Neuronal stem cell (in vitro differentiated cells): Measurements from ENCODE around the gene ZNRF1.
A peak's percentile ranks its signal among the peaks of the same experiment; 100 is the strongest.

Source experiments
- DNase-seq: peaks from one replicate; pipeline ENCODE4 v3.0.0-alpha.2; 2013; ENCODE audit warnings: low spot score
- H2AFZ ChIP-seq: one replicate; pipeline ENCODE4 v1.6.1; 2013; ENCODE audit warnings: mild to moderate bottlenecking, low read length, inconsistent platforms
- H2AK5ac ChIP-seq: 2 replicates; pipeline ENCODE4 v1.6.1; 2013; ENCODE audit warnings: low read depth, mild to moderate bottlenecking, inconsistent platforms, low read length, moderate library complexity, mixed read lengths
- H2BK120ac ChIP-seq: 2 replicates; pipeline ENCODE4 v1.6.1; 2013; ENCODE audit warnings: low read depth, mild to moderate bottlenecking, inconsistent platforms, low read length, moderate library complexity, mixed read lengths
- H2BK12ac ChIP-seq: one replicate; pipeline ENCODE4 v1.6.1; 2013; ENCODE audit warnings: low read length, inconsistent platforms
- H2BK15ac ChIP-seq: 2 replicates; pipeline ENCODE4 v1.6.1; 2013; ENCODE audit warnings: mild to moderate bottlenecking, low read length, inconsistent platforms, mixed read lengths
- H2BK5ac ChIP-seq: one replicate; pipeline ENCODE4 v1.6.1; 2013; ENCODE audit warnings: inconsistent platforms, mild to moderate bottlenecking, low read length, moderate library complexity
- H3K14ac ChIP-seq: one replicate; pipeline ENCODE4 v1.6.1; 2013; ENCODE audit warnings: low read length, inconsistent platforms
- H3K18ac ChIP-seq: 2 replicates; pipeline ENCODE4 v1.6.1; 2013; ENCODE audit warnings: low read length, inconsistent platforms
- H3K23ac ChIP-seq: 2 replicates; pipeline ENCODE4 v1.6.1; 2013; ENCODE audit warnings: low read depth, mild to moderate bottlenecking, mixed read lengths, low read length, inconsistent platforms; ENCODE audit not compliant: poor library complexity
- H3K27ac ChIP-seq: replicated peaks from 3 replicates; pipeline ENCODE4 v1.5.1; 2013; ENCODE audit warnings: low read length, inconsistent platforms
- H3K27me3 ChIP-seq, 3 experiments: 2 replicates each; pipeline ENCODE4 v1.6.1; 2013; ENCODE audit warnings: low read length in 3 of 3, mild to moderate bottlenecking in 2 of 3, inconsistent platforms in 1 of 3, low read depth in 1 of 3, mixed read lengths in 1 of 3, moderate library complexity in 1 of 3; ENCODE audit not compliant: control insufficient read depth in 3 of 3, insufficient read depth in 3 of 3
- H3K36me3 ChIP-seq, 2 donors: replicated peaks in 1 of 2; 2 replicates each; pipeline ENCODE4 v1.6.1; 2013; ENCODE audit warnings: low read length in 2 of 2; ENCODE audit not compliant: control insufficient read depth in 2 of 2, insufficient read depth in 2 of 2
- H3K4ac ChIP-seq: 2 replicates; pipeline ENCODE4 v1.6.1; 2013; ENCODE audit warnings: inconsistent platforms, mild to moderate bottlenecking, low read length, moderate library complexity
- H3K4me1 ChIP-seq, 2 donors: 1 replicate in 1 of 2; 2 replicates in 1 of 2; pipeline ENCODE4 v1.6.1; 2013; ENCODE audit warnings: low read length in 2 of 2, low read depth in 1 of 2; ENCODE audit not compliant: control insufficient read depth in 2 of 2, insufficient read depth in 1 of 2
- H3K4me2 ChIP-seq: one replicate; pipeline ENCODE4 v1.6.1; 2013; ENCODE audit warnings: mild to moderate bottlenecking, low read length, inconsistent platforms; ENCODE audit not compliant: insufficient read depth, poor library complexity, severe bottlenecking
- H3K4me3 ChIP-seq, 2 donors: 2 replicates each; pipeline ENCODE4 v1.5.1; 2013; ENCODE audit warnings: low read length in 2 of 2, mild to moderate bottlenecking in 2 of 2, inconsistent platforms in 1 of 2, moderate library complexity in 1 of 2
- H3K79me1 ChIP-seq: one replicate; pipeline ENCODE4 v1.6.1; 2013; ENCODE audit warnings: low read depth, mild to moderate bottlenecking, inconsistent platforms, low read length, moderate library complexity
- H3K9ac ChIP-seq: one replicate; pipeline ENCODE4 v1.6.1; 2013; ENCODE audit warnings: mild to moderate bottlenecking, low read depth, low read length, inconsistent platforms; ENCODE audit not compliant: poor library complexity
- H3K9me3 ChIP-seq, 2 donors: replicated peaks in 1 of 2; 2 replicates each; pipeline versions ENCODE3 to v1.6.1; 2013; ENCODE audit warnings: low read length in 2 of 2, mild to moderate bottlenecking in 2 of 2, inconsistent platforms in 1 of 2, low read depth in 1 of 2, mixed read lengths in 1 of 2, moderate library complexity in 1 of 2; ENCODE audit not compliant: control insufficient read depth in 2 of 2, insufficient read depth in 1 of 2
- H4K8ac ChIP-seq: one replicate; pipeline ENCODE4 v1.6.1; 2013; ENCODE audit warnings: low read depth, mild to moderate bottlenecking, inconsistent platforms, low read length, moderate library complexity
- H4K91ac ChIP-seq: one replicate; pipeline ENCODE4 v1.6.1; 2013; ENCODE audit warnings: low read length, low read depth, mild to moderate bottlenecking, inconsistent platforms; ENCODE audit not compliant: poor library complexity
- WGBS, 2 donors: extraction: QIAGEN DNeasy Blood & Tissue Kit; methylation state at CpG; one replicate each; pipeline ENCODE4 v1.1.7; 2013; ENCODE audit warnings: missing lambda C conversion rate in 2 of 2, mixed read lengths in 1 of 2; ENCODE audit not compliant: insufficient read length in 2 of 2, insufficient replicate concordance in 1 of 2; ENCODE audit errors: extremely low coverage in 2 of 2; 5-methylcytosine and 5-hydroxymethylcytosine counted together

ZNRF1 gene

DNA sequence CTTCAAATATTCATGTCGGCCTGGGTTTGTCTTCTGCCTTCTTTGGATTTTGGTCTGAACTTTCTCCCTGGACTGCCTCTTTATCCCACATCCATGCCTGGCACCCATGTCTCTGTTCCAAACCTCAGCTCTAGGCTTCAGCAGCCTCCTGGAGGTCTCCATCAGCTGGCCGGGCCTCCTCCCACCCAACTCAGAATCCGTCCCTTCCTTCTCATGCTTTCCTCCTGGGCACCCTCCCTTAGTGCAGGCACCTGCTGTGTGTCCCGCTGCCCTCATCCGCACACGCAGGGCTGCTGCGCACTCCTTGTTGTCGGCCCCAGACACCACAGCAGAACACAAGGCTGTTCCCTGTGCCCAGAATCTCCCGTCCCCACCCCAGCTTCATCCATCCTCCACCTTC is 103.8 kb downstream of the ZNRF1 start:
- no peak overlapping the region for H3K4ac ChIP-seq
- peaks cover 0 to 3% of the 10 kb centered on the region in 2 donors for H3K9me3 ChIP-seq
- no peak overlapping the region for H4K91ac ChIP-seq
- no peak overlapping the region for H4K8ac ChIP-seq
- no peak overlapping the region for H2AFZ ChIP-seq
- no peak overlapping the region for H2BK15ac ChIP-seq
- H3K14ac ChIP-seq = no peak overlapping the region
- H3K23ac ChIP-seq = peak overlapping the region; percentile 35
- H2BK12ac ChIP-seq = no peak overlapping the region
- DNase-seq = no peak
- peaks cover 0 to 23% of the 10 kb centered on the region in 2 donors for H3K4me1 ChIP-seq
- no CpG with 5 or more reads among the region's 9 CpGs for WGBS, 2 donors
- no peak overlapping the region for H3K4me2 ChIP-seq
- H3K27ac ChIP-seq = no peak overlapping the region
- no peak overlapping the region for H3K18ac ChIP-seq
- H2BK5ac ChIP-seq = no peak overlapping the region
- H2AK5ac ChIP-seq = no peak overlapping the region
- H3K36me3 ChIP-seq = peaks cover 1 to 34% of the 10 kb centered on the region in 2 donors
- no peaks in the 10 kb centered on the region for H3K27me3 ChIP-seq
- H3K79me1 ChIP-seq = peaks cover 5% of the 10 kb centered on the region
- no peak overlapping the region for H2BK120ac ChIP-seq
- no peak overlapping the region for H3K9ac ChIP-seq
- H3K4me3 ChIP-seq = no peak overlapping the region

DNA sequence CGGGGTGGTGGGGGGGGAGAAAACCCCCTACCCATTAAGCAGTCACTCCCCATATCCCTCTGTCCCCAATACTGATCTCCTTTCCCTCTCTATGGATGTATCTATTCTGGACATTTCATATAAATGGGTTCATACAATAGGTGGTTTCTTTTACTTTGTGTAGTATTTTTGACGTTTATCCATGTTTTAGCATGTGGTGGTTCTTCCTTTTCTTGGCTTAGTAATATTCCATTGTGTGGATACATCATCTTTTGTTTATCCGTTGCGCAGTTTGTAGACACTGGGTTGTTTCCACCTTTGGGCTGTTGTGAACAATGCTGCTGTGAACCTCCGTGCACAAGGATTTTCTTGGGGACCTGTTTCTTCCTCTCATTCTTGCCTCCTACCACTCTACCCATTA is 105.2 kb downstream of the ZNRF1 start:
- H3K4ac ChIP-seq = no peak overlapping the region
- no peaks in the 10 kb centered on the region for H3K79me1 ChIP-seq
- no peak overlapping the region for H3K23ac ChIP-seq
- H4K8ac ChIP-seq = no peak overlapping the region
- WGBS, 2 donors = no CpG with 5 or more reads among the region's 5 CpGs
- peaks cover 1 to 40% of the 10 kb centered on the region in 2 donors for H3K36me3 ChIP-seq
- H3K27me3 ChIP-seq = no peaks in the 10 kb centered on the region
- H3K4me1 ChIP-seq = peaks cover 0 to 21% of the 10 kb centered on the region in 2 donors
- H2BK15ac ChIP-seq = no peak overlapping the region
- no peak overlapping the region for H3K4me2 ChIP-seq
- no peak overlapping the region for H2BK5ac ChIP-seq
- no peak overlapping the region for H4K91ac ChIP-seq
- H2BK120ac ChIP-seq = no peak overlapping the region
- H3K18ac ChIP-seq = no peak overlapping the region
- no peak overlapping the region for H3K4me3 ChIP-seq
- H2AK5ac ChIP-seq = no peak overlapping the region
- no peak overlapping the region for H3K9ac ChIP-seq
- no peak overlapping the region for H3K14ac ChIP-seq
- no peak overlapping the region for H3K27ac ChIP-seq
- no peak for DNase-seq
- peaks cover 0 to 3% of the 10 kb centered on the region in 2 donors for H3K9me3 ChIP-seq
- H2BK12ac ChIP-seq = no peak overlapping the region
- H2AFZ ChIP-seq = no peak overlapping the region

DNA sequence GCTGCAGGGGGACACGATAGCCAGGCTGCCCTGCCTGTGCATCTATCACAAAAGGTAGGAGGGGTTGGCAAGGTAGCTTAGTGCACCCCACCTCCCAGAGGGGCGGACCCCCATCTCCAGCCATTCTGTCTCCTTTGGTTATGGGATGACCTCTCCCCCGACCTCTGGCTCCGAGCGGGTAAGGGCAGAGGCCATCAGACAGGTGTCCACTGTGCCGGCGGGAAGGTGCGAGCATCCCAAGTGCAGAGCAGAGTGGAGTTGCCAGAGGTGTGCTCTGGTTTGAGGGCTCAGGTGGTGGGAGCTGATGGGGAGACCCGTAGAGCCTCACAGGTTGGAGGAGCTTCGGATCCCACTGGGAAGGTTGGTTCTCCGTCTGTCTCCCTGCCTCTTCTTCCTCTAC is 106.0 kb downstream of the ZNRF1 start:
- Histone ChIP-seq H2BK15ac (no peak overlapping the region), H3K4me3 (peak overlapping the region in 1 of 2 donors; percentile 27), H2AK5ac (no peak overlapping the region), H3K4ac (no peak overlapping the region), H3K36me3 (peaks cover 1 to 41% of the 10 kb centered on the region in 2 donors), H3K79me1 (no peaks in the 10 kb centered on the region), H2AFZ (no peak overlapping the region), H3K18ac (no peak overlapping the region), H3K4me1 (peaks cover 4 to 16% of the 10 kb centered on the region in 2 donors), H4K8ac (no peak overlapping the region), H3K23ac (peak overlapping the region; percentile 22), H3K27me3 (no peaks in the 10 kb centered on the region), H3K9me3 (peaks cover 0 to 3% of the 10 kb centered on the region in 2 donors), H3K27ac (no peak overlapping the region), H4K91ac (no peak overlapping the region), H3K9ac (no peak overlapping the region), H2BK5ac (no peak overlapping the region), H3K14ac (no peak overlapping the region), H2BK120ac (no peak overlapping the region), H3K4me2 (no peak overlapping the region), H2BK12ac (no peak overlapping the region)
- WGBS, 2 donors = no CpG with 5 or more reads among the region's 11 CpGs
- DNase-seq = no peak

DNA sequence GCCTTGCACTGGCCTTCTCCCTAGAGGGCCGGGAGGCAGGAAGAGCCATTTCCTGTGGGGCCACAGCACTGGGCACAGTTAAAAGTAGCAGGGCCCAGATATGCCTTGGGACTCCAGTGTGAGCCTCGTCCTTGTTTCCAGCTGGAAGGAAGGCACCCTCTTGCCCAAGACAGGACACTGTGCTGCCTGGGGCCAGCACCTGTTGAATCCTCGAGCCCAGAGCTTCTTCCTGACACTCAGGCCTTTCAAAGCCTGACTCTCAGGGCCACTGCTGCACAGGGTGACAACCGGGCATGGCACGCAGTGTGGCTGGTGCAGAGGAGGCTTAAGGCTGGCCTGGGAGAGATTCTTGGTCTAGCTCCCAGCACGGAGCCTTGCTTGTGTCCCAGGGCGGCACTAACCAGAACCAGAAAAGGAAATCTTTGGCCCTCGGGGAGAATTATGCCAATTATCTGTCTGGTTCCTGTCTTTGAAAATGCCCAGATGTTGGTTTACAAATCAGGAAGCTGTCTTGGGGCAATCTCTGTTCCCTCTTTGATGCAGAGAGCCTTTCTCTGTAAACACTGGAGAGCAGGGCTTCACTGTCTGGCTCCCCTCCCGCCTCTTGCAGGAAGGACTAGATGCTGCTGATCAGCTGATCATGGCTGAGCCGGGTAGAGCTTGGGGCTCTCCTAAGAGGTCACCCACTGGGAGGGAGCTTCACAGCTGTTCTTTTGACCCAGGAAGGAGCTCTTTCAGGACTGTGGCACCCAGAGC is 106.7 kb downstream of the ZNRF1 start:
- no peak overlapping the region for H3K27ac ChIP-seq

More for the DNA sequence above, 106.7 kb downstream of the ZNRF1 start:
- Histone ChIP-seq H3K79me1 (no peaks in the 10 kb centered on the region), H4K8ac (no peak overlapping the region), H3K23ac (no peak overlapping the region), H2BK12ac (no peak overlapping the region), H4K91ac (no peak overlapping the region), H3K27me3 (no peaks in the 10 kb centered on the region), H2AFZ (no peak overlapping the region), H3K4me3 (no peak overlapping the region), H3K36me3 (peaks cover 1 to 41% of the 10 kb centered on the region in 2 donors), H2BK15ac (no peak overlapping the region), H2AK5ac (no peak overlapping the region), H3K9ac (peak overlapping the region; percentile 63), H3K14ac (peak overlapping the region; percentile 72), H3K4ac (no peak overlapping the region), H3K9me3 (peaks cover 0 to 3% of the 10 kb centered on the region in 2 donors), H3K4me1 (peaks cover 7 to 15% of the 10 kb centered on the region in 2 donors), H2BK120ac (no peak overlapping the region), H2BK5ac (no peak overlapping the region), H3K4me2 (no peak overlapping the region), H3K18ac (peak overlapping the region; percentile 41)
- DNase-seq = no peak
- WGBS, 2 donors = no CpG with 5 or more reads among the region's 10 CpGs
